ENCODE data around the gene SPINK14.

- TF ChIP-seq CTCF (conservative IDR thresholded peaks at IDR 0.05) (no peak), EZH2 (IDR thresholded peaks at IDR 0.05; ENCODE audit: low read depth) (no peak)
These were observed 8.9 kb downstream of the SPINK14 start for GRCh38 chr5:148177207-148177606.
